Panc1 (cell line): Measurements from ENCODE around the gene SETD3. TPM values are rescaled to one million over a fixed set of nuclear protein-coding genes. Genes with fewer than 3 reads are reported as not detected.

ENCODE experiments used
- ATAC-seq: fragments of 200-7000 bp; cut with Tn5 transposase; 2 replicates; pipeline ENCODE4 v1.9.1; 2020; ENCODE audit warnings: mild to moderate bottlenecking, moderate library complexity
- BruUV-seq: library from RNA; stranded (reverse); fragments of 400-500 nt; replicated peaks from 2 replicates; lab custom pipeline; 2021; lab: Mats Ljungman, UMichigan
- CTCF ChIA-PET: fragments of 300-600 bp; sonication (Branson Sonifier 250); formaldehyde crosslinking; loops from one replicate; lab custom pipeline; 2022; ENCODE audit warnings: antibody characterized with exemption; lab: Charles Lee
- POLR2A ChIA-PET: fragments of 300-600 bp; sonication (Branson Sonifier 250); formaldehyde crosslinking; loops from one replicate; lab custom pipeline; 2022; ENCODE audit warnings: antibody characterized with exemption; lab: Charles Lee
- DNase-seq: peaks from one replicate; pipeline ENCODE4 v3.0.0-alpha.2; 2010; ENCODE audit warnings: low read depth, low spot score
- H3K27ac ChIP-seq: 2 replicates; pipeline ENCODE4 v1.5.1; 2011; ENCODE audit warnings: mild to moderate bottlenecking, low read length, inconsistent platforms
- H3K27me3 ChIP-seq: fragments of 200-500 bp; sonication (Bioruptor generic); 2 replicates; pipeline ENCODE4 v1.6.0; 2014; ENCODE audit warnings: low read length, inconsistent platforms; ENCODE audit not compliant: control insufficient read depth, insufficient read depth
- H3K36me3 ChIP-seq: fragments of 200-500 bp; sonication (Bioruptor generic); 2 replicates; pipeline ENCODE4 v1.5.1; 2014; ENCODE audit warnings: inconsistent platforms, mild to moderate bottlenecking, low read length, moderate library complexity; ENCODE audit not compliant: control insufficient read depth, insufficient read depth
- H3K4me1 ChIP-seq: 2 replicates; pipeline ENCODE4 v1.5.1; 2011; ENCODE audit warnings: inconsistent platforms, mild to moderate bottlenecking, low read length, moderate library complexity; ENCODE audit not compliant: control insufficient read depth, insufficient read depth
- H3K4me3 ChIP-seq, 2 experiments: 2 replicates each; pipeline ENCODE4 v1.5.1; 2011 to 2012; ENCODE audit warnings: low read depth in 2 of 2, low read length in 2 of 2, mild to moderate bottlenecking in 2 of 2, inconsistent platforms in 1 of 2, moderate library complexity in 1 of 2
- H3K9me3 ChIP-seq: fragments of 200-500 bp; sonication (Bioruptor generic); 2 replicates; pipeline ENCODE4 v1.5.1; 2014; ENCODE audit warnings: low read depth, mild to moderate bottlenecking, inconsistent platforms, low read length, moderate library complexity; ENCODE audit not compliant: control insufficient read depth, insufficient read depth
- POLR2AphosphoS5 ChIP-seq: IDR thresholded peaks from 2 replicates; pipeline ENCODE4 v1.6.1; 2012; ENCODE audit warnings: mild to moderate bottlenecking, low read depth, low read length, moderate library complexity
- SIN3A ChIP-seq: IDR thresholded peaks from 2 replicates; pipeline ENCODE4 v1.6.1; 2012; ENCODE audit warnings: low read depth, mild to moderate bottlenecking, low read length, moderate library complexity, borderline replicate concordance; ENCODE audit not compliant: insufficient read depth
- TCF7L2 ChIP-seq: IDR thresholded peaks from 2 replicates; pipeline ENCODE4 v1.6.1; 2011; ENCODE audit warnings: mild to moderate bottlenecking, low read depth, low read length, inconsistent platforms
- in situ Hi-C: cut with HindIII; loops from 2 replicates; pipeline ENCODE4 v1.10.0; 2016; ENCODE audit warnings: low sequenced_read_pairs, low pct_unique_long_range_greater_than_20kb
- intact Hi-C: fragments of 100-400 bp; cut with micrococcal nuclease; formaldehyde crosslinking; loops from one replicate; pipeline ENCODE4 v1.10.0; 2022; ENCODE audit not compliant: unreplicated experiment
- total RNA-seq: library from RNA; stranded (reverse); gene quantifications from one replicate; pipeline ENCODE4 v1.2.1, GENCODE V29; 2021; ENCODE audit not compliant: unreplicated experiment
- TF ChIP-seq, protein P1 (sequence below): fragments of 450-650 bp; IDR thresholded peaks from 2 replicates; pipeline ENCODE4 v1.5.1; 2017; ENCODE audit warnings: mild to moderate bottlenecking
- TF ChIP-seq, protein P2 (sequence below), 2 experiments: IDR thresholded peaks; 2 replicates each; pipeline ENCODE4 v1.6.1; 2011 to 2012; ENCODE audit warnings: low read depth in 2 of 2, control low read depth in 1 of 2, low read length in 1 of 2, mild to moderate bottlenecking in 1 of 2, moderate library complexity in 1 of 2; ENCODE audit not compliant: insufficient read depth in 1 of 2

The SETD3 gene
- total RNA-seq, 1 experiment from 2014 or later: 51.1 TPM

DNA sequence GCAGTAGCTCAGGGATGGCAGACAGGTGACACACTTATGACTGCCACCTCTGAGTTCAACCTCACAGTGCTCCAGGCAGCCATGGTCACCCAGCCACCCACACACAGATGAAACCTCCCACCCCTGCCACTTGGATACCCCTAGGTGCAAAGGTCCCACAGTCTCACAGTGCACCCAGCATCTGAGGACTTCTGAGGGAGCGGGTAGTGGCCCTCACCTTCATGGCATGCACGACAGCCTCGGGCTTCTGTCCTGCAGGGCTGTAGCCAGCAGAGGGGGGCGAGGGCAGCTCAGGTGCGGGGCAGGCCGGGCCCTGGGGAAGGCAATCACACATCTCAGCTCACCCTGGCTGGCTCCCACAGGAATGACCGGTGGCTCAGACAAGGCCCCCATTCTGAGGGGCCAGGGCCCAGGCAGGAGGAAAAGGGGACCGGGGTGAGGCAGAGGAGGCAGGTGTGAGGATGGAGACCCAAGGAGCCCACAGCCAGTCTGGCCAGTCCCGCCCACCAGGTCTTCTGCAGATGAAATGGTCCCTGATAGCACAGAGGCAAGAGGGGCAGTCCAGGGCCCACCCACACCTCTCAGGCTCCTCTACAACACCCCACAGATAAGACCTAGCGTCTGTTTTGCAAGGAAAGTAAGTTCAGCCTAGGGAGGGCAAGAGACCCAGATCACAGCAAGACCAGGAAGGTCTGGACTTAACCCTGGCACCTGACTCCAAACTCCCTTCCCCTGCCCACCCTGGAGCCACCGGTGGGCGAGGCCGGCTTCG, 36.4 kb upstream of the SETD3 start:
- no peaks in the 10 kb centered on the region for H3K36me3 ChIP-seq
- intact Hi-C loops: no loop called here
- BruUV-seq: no TSS peak

DNA sequence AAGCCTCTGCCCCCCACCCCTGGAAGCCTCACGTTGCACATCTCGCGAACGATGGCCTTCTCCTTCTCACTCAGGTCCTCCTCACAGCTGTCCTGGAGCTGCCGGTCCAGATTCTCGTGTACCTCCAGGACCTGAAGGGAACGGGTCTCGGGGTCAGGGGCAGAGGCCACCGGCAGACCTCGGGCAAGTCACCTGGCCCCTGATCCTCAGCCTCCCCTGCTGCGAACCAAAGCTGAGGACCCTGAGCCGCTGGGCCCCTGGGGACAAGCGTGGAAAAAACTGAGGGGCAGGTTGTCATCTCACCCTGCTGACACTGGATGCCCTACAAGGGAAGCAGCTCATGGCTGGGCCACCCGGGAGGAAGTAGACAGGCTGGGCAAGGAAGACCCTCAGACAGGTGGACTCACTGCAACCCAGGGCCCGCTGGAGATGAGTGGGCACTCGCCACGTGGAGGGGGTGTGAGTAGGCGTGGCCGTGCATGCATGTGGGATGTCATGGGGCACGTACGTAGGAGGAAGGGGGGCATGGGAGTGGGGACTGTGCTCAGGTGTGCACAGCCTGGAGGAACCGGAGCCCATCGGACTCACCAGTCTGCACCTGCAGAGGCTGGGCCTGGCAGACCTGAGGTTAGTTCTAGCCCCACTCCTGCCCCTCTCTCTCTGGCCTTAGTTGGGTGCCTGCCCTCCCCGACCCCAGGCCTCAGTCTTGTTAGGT, 35.7 kb upstream of the SETD3 start:
- Histone ChIP-seq H3K9me3 (no peaks in the 10 kb centered on the region), H3K27me3 (no peaks in the 10 kb centered on the region), H3K27ac (no peak overlapping the region), H3K4me3 (no peak overlapping the region), H3K4me1 (peaks cover 26% of the 10 kb centered on the region), H3K36me3 (no peaks in the 10 kb centered on the region)
- TF ChIP-seq, protein P1, sequence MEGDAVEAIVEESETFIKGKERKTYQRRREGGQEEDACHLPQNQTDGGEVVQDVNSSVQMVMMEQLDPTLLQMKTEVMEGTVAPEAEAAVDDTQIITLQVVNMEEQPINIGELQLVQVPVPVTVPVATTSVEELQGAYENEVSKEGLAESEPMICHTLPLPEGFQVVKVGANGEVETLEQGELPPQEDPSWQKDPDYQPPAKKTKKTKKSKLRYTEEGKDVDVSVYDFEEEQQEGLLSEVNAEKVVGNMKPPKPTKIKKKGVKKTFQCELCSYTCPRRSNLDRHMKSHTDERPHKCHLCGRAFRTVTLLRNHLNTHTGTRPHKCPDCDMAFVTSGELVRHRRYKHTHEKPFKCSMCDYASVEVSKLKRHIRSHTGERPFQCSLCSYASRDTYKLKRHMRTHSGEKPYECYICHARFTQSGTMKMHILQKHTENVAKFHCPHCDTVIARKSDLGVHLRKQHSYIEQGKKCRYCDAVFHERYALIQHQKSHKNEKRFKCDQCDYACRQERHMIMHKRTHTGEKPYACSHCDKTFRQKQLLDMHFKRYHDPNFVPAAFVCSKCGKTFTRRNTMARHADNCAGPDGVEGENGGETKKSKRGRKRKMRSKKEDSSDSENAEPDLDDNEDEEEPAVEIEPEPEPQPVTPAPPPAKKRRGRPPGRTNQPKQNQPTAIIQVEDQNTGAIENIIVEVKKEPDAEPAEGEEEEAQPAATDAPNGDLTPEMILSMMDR: no peak
- TF ChIP-seq TCF7L2 (no peak), POLR2AphosphoS5 (no peak), SIN3A (no peak)
- BruUV-seq: no TSS peak
- ChIA-PET CTCF (interaction anchor here (1.3 kb wide), 1 partner anchor 112 kb away, joined by 3 read pairs; no protein-coding TSS in a partner anchor), POLR2A (no interaction called here)
- ATAC-seq: no peak
- intact Hi-C loops (no loop called here), in situ Hi-C loops (no loop called here)
- no peak for DNase-seq

More for the DNA sequence above, 36.4 kb upstream of the SETD3 start:
- DNase-seq (no peak), ATAC-seq (no peak)
- ChIA-PET POLR2A (no interaction called here), CTCF (interaction anchor here (1.3 kb wide), 1 partner anchor 111 kb away, joined by 3 read pairs; no protein-coding TSS in a partner anchor)
- Histone ChIP-seq H3K27me3 (no peaks in the 10 kb centered on the region), H3K27ac (no peak overlapping the region), H3K4me3 (no peak overlapping the region), H3K9me3 (no peaks in the 10 kb centered on the region), H3K4me1 (peaks cover 30% of the 10 kb centered on the region)
- TF ChIP-seq, protein P2, sequence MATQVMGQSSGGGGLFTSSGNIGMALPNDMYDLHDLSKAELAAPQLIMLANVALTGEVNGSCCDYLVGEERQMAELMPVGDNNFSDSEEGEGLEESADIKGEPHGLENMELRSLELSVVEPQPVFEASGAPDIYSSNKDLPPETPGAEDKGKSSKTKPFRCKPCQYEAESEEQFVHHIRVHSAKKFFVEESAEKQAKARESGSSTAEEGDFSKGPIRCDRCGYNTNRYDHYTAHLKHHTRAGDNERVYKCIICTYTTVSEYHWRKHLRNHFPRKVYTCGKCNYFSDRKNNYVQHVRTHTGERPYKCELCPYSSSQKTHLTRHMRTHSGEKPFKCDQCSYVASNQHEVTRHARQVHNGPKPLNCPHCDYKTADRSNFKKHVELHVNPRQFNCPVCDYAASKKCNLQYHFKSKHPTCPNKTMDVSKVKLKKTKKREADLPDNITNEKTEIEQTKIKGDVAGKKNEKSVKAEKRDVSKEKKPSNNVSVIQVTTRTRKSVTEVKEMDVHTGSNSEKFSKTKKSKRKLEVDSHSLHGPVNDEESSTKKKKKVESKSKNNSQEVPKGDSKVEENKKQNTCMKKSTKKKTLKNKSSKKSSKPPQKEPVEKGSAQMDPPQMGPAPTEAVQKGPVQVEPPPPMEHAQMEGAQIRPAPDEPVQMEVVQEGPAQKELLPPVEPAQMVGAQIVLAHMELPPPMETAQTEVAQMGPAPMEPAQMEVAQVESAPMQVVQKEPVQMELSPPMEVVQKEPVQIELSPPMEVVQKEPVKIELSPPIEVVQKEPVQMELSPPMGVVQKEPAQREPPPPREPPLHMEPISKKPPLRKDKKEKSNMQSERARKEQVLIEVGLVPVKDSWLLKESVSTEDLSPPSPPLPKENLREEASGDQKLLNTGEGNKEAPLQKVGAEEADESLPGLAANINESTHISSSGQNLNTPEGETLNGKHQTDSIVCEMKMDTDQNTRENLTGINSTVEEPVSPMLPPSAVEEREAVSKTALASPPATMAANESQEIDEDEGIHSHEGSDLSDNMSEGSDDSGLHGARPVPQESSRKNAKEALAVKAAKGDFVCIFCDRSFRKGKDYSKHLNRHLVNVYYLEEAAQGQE (IDR thresholded peaks at IDR 0.05; ENCODE audit: insufficient read depth in 1 of 2, low read depth in 2 of 2, low read length in 1 of 2): no peak
- no peak for TF ChIP-seq POLR2AphosphoS5
- TF ChIP-seq, protein P1: no peak
- no peak for TF ChIP-seq TCF7L2
- no peak for TF ChIP-seq SIN3A
- in situ Hi-C loops: no loop called here
